ENCODE results near the gene EMID1.

Gene EMID1

DNA sequence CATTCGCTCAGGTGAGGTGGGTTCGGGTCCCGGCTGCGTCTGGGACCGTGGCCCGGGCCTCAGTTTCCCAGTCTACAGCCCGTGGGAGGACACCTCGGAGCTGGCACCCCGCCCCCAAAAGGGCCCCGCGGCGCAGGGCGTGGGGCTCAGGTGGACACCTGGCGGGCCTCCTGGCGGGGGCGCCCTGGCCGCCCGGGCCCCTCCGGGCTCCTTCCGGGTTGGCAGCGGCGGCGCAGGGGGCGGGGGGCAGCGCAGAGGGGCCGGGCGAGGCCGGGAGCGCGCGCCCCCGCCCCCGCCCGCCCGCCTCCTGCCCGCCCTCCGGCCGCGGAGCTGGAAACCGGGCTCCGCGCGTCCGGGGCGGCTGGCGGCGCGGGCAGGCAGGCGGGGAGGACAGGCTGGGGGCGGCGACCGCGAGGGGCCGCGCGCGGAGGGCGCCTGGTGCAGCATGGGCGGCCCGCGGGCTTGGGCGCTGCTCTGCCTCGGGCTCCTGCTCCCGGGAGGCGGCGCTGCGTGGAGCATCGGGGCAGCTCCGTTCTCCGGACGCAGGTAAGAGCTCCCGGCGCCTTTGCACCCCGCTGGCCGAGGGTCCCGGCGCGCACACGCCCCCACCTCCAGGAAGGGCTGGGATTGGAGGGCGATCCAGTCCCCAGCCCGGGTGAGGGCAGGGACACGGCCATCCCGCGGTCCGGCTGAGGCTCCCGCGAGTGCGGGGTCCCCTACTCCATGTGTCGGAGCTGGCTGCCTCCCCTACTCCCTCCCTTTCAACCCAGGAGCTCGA is at the start of gene EMID1 (continued):
- TF ChIP-seq, protein P1, sequence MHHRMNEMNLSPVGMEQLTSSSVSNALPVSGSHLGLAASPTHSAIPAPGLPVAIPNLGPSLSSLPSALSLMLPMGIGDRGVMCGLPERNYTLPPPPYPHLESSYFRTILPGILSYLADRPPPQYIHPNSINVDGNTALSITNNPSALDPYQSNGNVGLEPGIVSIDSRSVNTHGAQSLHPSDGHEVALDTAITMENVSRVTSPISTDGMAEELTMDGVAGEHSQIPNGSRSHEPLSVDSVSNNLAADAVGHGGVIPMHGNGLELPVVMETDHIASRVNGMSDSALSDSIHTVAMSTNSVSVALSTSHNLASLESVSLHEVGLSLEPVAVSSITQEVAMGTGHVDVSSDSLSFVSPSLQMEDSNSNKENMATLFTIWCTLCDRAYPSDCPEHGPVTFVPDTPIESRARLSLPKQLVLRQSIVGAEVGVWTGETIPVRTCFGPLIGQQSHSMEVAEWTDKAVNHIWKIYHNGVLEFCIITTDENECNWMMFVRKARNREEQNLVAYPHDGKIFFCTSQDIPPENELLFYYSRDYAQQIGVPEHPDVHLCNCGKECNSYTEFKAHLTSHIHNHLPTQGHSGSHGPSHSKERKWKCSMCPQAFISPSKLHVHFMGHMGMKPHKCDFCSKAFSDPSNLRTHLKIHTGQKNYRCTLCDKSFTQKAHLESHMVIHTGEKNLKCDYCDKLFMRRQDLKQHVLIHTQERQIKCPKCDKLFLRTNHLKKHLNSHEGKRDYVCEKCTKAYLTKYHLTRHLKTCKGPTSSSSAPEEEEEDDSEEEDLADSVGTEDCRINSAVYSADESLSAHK (tag by site-specific recombination; IDR thresholded peaks at IDR 0.05) = no peak
- TF ChIP-seq ZBTB8A (tag by site-specific recombination; IDR thresholded peaks at IDR 0.05) = peak; percentile 90
- TF ChIP-seq ZSCAN23 (tag by site-specific recombination; IDR thresholded peaks at IDR 0.05) = no peak

DNA sequence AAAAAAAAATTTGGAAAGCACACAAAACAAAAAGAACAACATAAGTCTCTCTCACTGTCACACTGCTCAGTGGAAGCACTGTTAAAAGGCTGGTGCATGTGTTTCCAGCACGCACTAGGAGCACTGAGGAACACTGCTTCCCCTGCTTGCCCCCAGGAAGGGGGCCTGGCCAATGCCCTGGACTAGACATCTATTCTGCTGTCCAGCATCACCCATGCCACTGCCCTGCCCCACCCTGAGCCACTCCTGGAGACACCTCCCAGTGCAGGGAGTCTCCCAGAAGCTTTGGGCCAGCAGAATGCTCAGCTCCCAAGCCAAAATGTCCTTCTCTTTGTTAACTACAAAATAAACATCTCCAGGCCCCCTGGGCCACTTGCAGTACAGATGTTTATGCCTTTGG is 49.7 kb upstream of the EMID1 start:
- Histone ChIP-seq H3K36me3 (ENCODE audit: control insufficient read depth in 2 of 2, insufficient read depth in 1 of 2, low read length in 2 of 2) (no peaks in the 10 kb centered on the region), H3K9me3 (ENCODE audit: control insufficient read depth, insufficient read depth, low read depth, low read length) (no peaks in the 10 kb centered on the region), H3K4me3 (ENCODE audit: low read depth, low read length) (no peak overlapping the region), H3K27ac (ENCODE audit: extremely low read depth, low read depth, low read length) (no peak overlapping the region), H3K4me1 (ENCODE audit: control insufficient read depth, insufficient read depth, low read length) (no peaks in the 10 kb centered on the region)
- no peak for TF ChIP-seq ZNF544 (tag by site-specific recombination; IDR thresholded peaks at IDR 0.05)
- 0 out of 2 replicates have a peak, but pooled peaks have one; percentile 29 for TF ChIP-seq KLF1 (tag by site-specific recombination; IDR thresholded peaks at IDR 0.05)
- CTCF ChIA-PET = interaction anchor here (1.4 kb wide), 1 partner anchor 94 kb away, joined by 4 read pairs; no protein-coding TSS in a partner anchor
- POLR2A ChIA-PET = interaction anchor here (0.7 kb wide), 1 partner anchor 21 kb away, joined by 3 read pairs; no protein-coding TSS in a partner anchor

DNA sequence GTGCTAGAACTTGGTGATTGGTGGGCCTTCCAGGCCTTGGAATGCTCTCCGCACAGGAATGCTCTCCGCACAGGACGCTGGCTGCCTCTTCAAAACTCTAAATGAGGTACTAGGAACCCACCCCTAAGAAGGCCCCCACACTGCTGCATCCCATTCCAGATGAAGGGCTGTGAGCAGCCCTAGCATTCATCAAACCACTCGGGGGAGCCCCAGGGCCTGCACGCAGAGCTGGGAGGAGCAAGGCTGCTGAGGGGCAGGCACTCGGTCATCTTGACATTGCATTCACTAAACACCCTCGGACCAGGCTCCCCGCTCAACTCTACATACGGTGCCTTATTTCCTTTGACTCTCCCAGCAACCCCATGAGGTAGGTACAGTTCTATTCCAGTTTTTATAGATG is 49.2 kb upstream of the EMID1 start:
- H3K36me3 ChIP-seq (ENCODE audit: control insufficient read depth in 2 of 2, insufficient read depth in 1 of 2, low read length in 2 of 2) = no peaks in the 10 kb centered on the region
- no peak overlapping the region for H3K27ac ChIP-seq (ENCODE audit: extremely low read depth, low read depth, low read length)
- H3K9me3 ChIP-seq (ENCODE audit: control insufficient read depth, insufficient read depth, low read depth, low read length) = no peaks in the 10 kb centered on the region
- H3K4me1 ChIP-seq (ENCODE audit: control insufficient read depth, insufficient read depth, low read length) = no peaks in the 10 kb centered on the region
- no peak overlapping the region for H3K4me3 ChIP-seq (ENCODE audit: low read depth, low read length)
- ChIA-PET CTCF (interaction anchor here (1.4 kb wide), 1 partner anchor 93 kb away, joined by 4 read pairs; no protein-coding TSS in a partner anchor), POLR2A (no interaction called here)
- no peak for TF ChIP-seq ZBTB48 (tag by site-specific recombination; IDR thresholded peaks at IDR 0.05)
- TF ChIP-seq ZNF274 (IDR thresholded peaks at IDR 0.05; ENCODE audit: low read length) = no peak
- no peak for TF ChIP-seq ZNF274 (tag by site-specific recombination; IDR thresholded peaks at IDR 0.05; ENCODE audit: borderline replicate concordance)
- no peak for TF ChIP-seq ZNF37A (tag by site-specific recombination; IDR thresholded peaks at IDR 0.05)
- TF ChIP-seq ZNF658 (tag by site-specific recombination; IDR thresholded peaks at IDR 0.05) = no peak
- TF ChIP-seq, protein P2, sequence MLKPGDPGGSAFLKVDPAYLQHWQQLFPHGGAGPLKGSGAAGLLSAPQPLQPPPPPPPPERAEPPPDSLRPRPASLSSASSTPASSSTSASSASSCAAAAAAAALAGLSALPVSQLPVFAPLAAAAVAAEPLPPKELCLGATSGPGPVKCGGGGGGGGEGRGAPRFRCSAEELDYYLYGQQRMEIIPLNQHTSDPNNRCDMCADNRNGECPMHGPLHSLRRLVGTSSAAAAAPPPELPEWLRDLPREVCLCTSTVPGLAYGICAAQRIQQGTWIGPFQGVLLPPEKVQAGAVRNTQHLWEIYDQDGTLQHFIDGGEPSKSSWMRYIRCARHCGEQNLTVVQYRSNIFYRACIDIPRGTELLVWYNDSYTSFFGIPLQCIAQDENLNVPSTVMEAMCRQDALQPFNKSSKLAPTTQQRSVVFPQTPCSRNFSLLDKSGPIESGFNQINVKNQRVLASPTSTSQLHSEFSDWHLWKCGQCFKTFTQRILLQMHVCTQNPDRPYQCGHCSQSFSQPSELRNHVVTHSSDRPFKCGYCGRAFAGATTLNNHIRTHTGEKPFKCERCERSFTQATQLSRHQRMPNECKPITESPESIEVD (tag by site-specific recombination; IDR thresholded peaks at IDR 0.05) = no peak
- TF ChIP-seq, protein P1 (tag by site-specific recombination; IDR thresholded peaks at IDR 0.05) = no peak
- TF ChIP-seq HOXC10 (CRISPR knock-in tag; IDR thresholded peaks at IDR 0.05) = no peak
- no peak for TF ChIP-seq ZNF596 (tag by site-specific recombination; IDR thresholded peaks at IDR 0.05)
- TF ChIP-seq ZNF211 (tag by site-specific recombination; IDR thresholded peaks at IDR 0.05; ENCODE audit: low read depth) = no peak
- no peak for TF ChIP-seq FEZF1 (tag by site-specific recombination; IDR thresholded peaks at IDR 0.05)
- no peak for TF ChIP-seq TRIM28 (IDR thresholded peaks at IDR 0.05; ENCODE audit: borderline replicate concordance, low read length)
- no peak for TF ChIP-seq ZNF23 (tag by site-specific recombination; IDR thresholded peaks at IDR 0.05; ENCODE audit: borderline replicate concordance)
- TF ChIP-seq ZNF174 (tag by site-specific recombination; IDR thresholded peaks at IDR 0.05) = no peak
- TF ChIP-seq PRDM1 (tag by site-specific recombination; IDR thresholded peaks at IDR 0.05) = no peak
- TF ChIP-seq ZNF626 (tag by site-specific recombination; IDR thresholded peaks at IDR 0.05) = no peak
- no peak for TF ChIP-seq GFI1B (tag by site-specific recombination; IDR thresholded peaks at IDR 0.05)
- no peak for TF ChIP-seq ZBTB20 (tag by site-specific recombination; IDR thresholded peaks at IDR 0.05)
